ENCODE results near the gene SMCO2. TPM values are rescaled to one million over a fixed set of nuclear protein-coding genes. Genes with fewer than 3 reads are reported as not detected.

SMCO2 gene
- total and polyA plus RNA-seq, 2 experiments from 2014 or later, result not detected

- Histone ChIP-seq H3K4me3 (no peak overlapping the region), H3K4me1 (ENCODE audit: insufficient read depth) (peaks cover 4% of the 10 kb centered on the region), H3K27me3 (no peaks in the 10 kb centered on the region), H3K9me3 (ENCODE audit: low read depth) (peaks cover 3% of the 10 kb centered on the region), H3K36me3 (replicated peaks; ENCODE audit: insufficient read depth, low read depth) (no peaks in the 10 kb centered on the region), H3K9me2 (replicated peaks; ENCODE audit: insufficient read depth) (no peaks in the 10 kb centered on the region), H3K4me2 (peak overlapping the region; percentile 40), H2AFZ (no peak overlapping the region), H4K20me1 (ENCODE audit: insufficient read depth, poor library complexity, severe bottlenecking) (no peaks in the 10 kb centered on the region), H3K27ac (no peak overlapping the region), H3K79me2 (no peaks in the 10 kb centered on the region)
- TF ChIP-seq EZH2 (IDR thresholded peaks at IDR 0.05; ENCODE audit: borderline replicate concordance), result no peak
- TF ChIP-seq CTCF (IDR thresholded peaks at IDR 0.05; ENCODE audit: poor library complexity), result peak; percentile 54
- no peak for TF ChIP-seq EZH2phosphoT487 (IDR thresholded peaks at IDR 0.05; ENCODE audit: low read depth, severe bottlenecking, unreplicated experiment)
- WGBS (ENCODE audit: low lambda C conversion rate, missing lambda C conversion rate), result 65% methylated on average over 5 of the region's 6 CpGs
- DNase-seq (ENCODE audit: low spot score), result peak; percentile 19
Observed at GRCh38 chr12:27434673-27435565, 11.6 kb upstream of the SMCO2 start.

- Histone ChIP-seq H4K20me1 (ENCODE audit: insufficient read depth, poor library complexity, severe bottlenecking) (no peaks in the 10 kb centered on the region), H2AFZ (no peak overlapping the region), H3K4me1 (ENCODE audit: insufficient read depth) (peaks cover 4% of the 10 kb centered on the region), H3K27me3 (no peaks in the 10 kb centered on the region), H3K9me2 (replicated peaks; ENCODE audit: insufficient read depth) (no peaks in the 10 kb centered on the region), H3K4me2 (no peak overlapping the region), H3K27ac (no peak overlapping the region), H3K9me3 (ENCODE audit: low read depth) (peaks cover 4% of the 10 kb centered on the region), H3K4me3 (no peak overlapping the region), H3K36me3 (replicated peaks; ENCODE audit: insufficient read depth, low read depth) (no peaks in the 10 kb centered on the region), H3K79me2 (no peaks in the 10 kb centered on the region)
- TF ChIP-seq EZH2phosphoT487 (IDR thresholded peaks at IDR 0.05; ENCODE audit: low read depth, severe bottlenecking, unreplicated experiment) (no peak), CTCF (IDR thresholded peaks at IDR 0.05; ENCODE audit: poor library complexity) (no peak), EZH2 (IDR thresholded peaks at IDR 0.05; ENCODE audit: borderline replicate concordance) (no peak)
- DNase-seq (ENCODE audit: low spot score), result no peak
Observed at GRCh38 chr12:27436029-27436428, 10.5 kb upstream of the SMCO2 start.

- WGBS (ENCODE audit: low lambda C conversion rate, missing lambda C conversion rate), result 97% methylated on average over 1 of the region's 1 CpG
- H4K20me1 ChIP-seq (ENCODE audit: insufficient read depth, poor library complexity, severe bottlenecking), result no peaks in the 10 kb centered on the region
- no peaks in the 10 kb centered on the region for H3K9me2 ChIP-seq (replicated peaks; ENCODE audit: insufficient read depth)
- H3K9me3 ChIP-seq (ENCODE audit: low read depth), result peaks cover 4% of the 10 kb centered on the region
- no peak overlapping the region for H3K4me3 ChIP-seq
- no peak overlapping the region for H3K4me2 ChIP-seq
- no peak for DNase-seq (ENCODE audit: low spot score)
- H3K79me2 ChIP-seq, result no peaks in the 10 kb centered on the region
- H3K27me3 ChIP-seq, result no peaks in the 10 kb centered on the region
- no peak overlapping the region for H3K27ac ChIP-seq
- H2AFZ ChIP-seq, result no peak overlapping the region
- H3K36me3 ChIP-seq (replicated peaks; ENCODE audit: insufficient read depth, low read depth), result no peaks in the 10 kb centered on the region
- TF ChIP-seq CTCF (IDR thresholded peaks at IDR 0.05; ENCODE audit: poor library complexity), result no peak
- no peak for TF ChIP-seq EZH2 (IDR thresholded peaks at IDR 0.05; ENCODE audit: borderline replicate concordance)
- no peak for TF ChIP-seq EZH2phosphoT487 (IDR thresholded peaks at IDR 0.05; ENCODE audit: low read depth, severe bottlenecking, unreplicated experiment)
- peaks cover 4% of the 10 kb centered on the region for H3K4me1 ChIP-seq (ENCODE audit: insufficient read depth)
Observed at GRCh38 chr12:27436768-27437167, 9.8 kb upstream of the SMCO2 start.
